ENCODE results near the gene ASB13.

The ASB13 gene

DNA sequence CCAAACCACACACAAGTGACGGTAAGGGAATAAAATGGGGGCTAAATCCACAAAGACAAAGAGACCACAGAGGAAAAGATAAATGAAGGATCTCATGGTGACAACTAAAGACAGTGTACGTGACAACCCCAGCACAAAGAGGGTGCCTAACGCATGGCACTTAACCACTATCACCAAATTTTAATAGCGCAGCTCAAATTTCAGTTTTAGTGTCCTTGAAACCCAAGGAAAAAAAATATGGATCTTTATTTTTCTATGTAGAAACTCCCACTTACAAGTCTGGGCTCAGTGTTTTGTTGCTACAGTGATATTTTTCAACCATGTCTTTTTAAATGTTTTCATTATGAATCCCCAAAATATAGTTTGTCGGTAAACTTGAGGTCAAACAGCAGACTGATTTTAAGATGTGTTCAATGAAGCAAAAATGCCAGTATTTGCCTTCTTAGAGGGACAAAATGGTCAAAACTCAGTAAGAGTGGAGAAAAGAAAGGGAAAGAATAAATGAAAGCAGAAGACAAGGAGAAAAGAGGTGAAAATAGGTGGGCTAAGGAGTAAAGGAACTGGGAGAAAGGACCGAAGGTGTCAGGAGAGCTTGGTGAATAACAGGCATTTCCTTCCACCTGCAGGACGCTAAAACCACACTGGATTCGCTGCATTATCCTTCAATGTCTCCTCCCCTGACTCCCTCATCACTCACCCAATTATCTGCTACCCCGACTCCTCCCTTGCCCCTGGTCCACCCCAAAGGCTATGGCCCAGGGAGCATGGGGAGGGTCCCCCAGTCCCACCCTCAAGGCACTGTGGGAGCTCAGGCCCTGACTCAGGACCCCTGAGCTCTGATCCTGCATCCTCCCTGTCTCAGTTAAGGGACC is 3.5 kb downstream of the ASB13 start:
- Histone ChIP-seq H3K27me3 (ENCODE audit: low read depth) (no peaks in the 10 kb centered on the region), H3K9me3 (no peaks in the 10 kb centered on the region), H3K4me1 (peaks cover 22% of the 10 kb centered on the region), H3K36me3 (replicated peaks) (no peaks in the 10 kb centered on the region), H3K4me3 (no peak overlapping the region)
- in situ Hi-C loops (cut with MboI; ENCODE audit: low sequenced_read_pairs): no loop called here
- DNase-seq (ENCODE audit: low spot score in 2 of 2): no peak

DNA sequence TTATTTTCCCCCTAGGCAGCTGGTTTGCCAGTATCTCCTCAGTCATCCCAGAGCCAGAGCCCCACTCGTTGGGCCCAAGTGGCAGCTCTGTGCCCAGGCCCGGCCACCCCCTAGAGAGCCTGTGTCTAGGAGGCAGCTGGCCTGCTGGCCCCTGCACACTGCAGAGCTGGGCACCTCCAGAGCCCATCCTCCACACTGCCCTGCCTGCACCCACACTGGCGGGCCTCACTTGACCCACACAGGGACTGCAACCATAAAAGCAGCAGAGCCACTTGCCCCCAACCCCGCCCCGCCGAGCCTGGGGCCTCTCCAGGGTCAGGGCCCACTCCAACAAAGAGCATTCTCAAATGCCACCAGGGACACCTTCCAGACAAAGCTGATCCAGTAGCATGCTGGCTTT is 5.4 kb downstream of the ASB13 start:
- Histone ChIP-seq H3K27me3 (ENCODE audit: low read depth) (no peaks in the 10 kb centered on the region), H3K4me3 (no peak overlapping the region), H3K36me3 (replicated peaks) (no peaks in the 10 kb centered on the region), H3K9me3 (no peaks in the 10 kb centered on the region), H3K4me1 (peaks cover 14% of the 10 kb centered on the region)
- in situ Hi-C loops (cut with MboI; ENCODE audit: low sequenced_read_pairs): no loop called here
- no peak for DNase-seq (ENCODE audit: low spot score in 2 of 2)

DNA sequence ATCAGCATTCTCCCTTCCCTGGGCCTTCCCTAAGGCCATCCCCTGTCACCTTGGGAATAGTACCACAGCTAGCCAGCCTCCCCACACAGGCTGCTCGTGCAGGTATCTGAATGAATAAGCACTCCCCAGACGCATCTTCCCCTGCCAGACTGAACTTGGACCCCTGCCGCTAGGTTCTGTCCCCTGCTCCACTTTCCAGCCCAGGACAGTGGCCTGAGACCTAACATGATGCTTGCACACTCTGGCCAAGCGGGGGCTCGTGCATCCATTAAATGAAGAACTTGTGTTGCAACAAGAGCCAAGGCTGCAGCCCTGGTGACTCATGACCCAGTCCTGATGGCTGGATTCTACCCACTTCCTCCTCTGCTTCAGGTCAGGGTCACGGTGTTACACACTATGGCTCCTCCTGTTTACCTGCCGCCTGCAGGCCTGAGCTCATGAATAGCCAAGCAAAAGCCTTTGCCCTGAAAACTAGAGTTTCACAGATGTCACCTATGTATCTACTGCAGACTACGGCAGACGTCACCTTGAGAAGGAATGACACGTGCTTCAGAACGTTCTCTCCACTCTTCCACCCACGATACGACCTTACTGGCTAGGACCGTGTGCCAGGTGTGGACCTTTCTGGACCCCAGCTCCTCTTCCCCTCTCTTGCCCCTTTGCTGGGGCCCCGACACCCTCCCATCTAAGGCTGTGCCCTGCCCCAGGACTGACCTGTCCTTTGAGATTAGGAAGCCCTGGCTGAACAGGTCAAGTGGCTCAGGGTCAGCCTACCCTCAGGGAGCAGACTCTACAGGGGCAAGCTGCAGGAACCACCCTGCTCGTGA is 6.5 kb downstream of the ASB13 start:
- no peaks in the 10 kb centered on the region for H3K27me3 ChIP-seq (ENCODE audit: low read depth)
- no peaks in the 10 kb centered on the region for H3K36me3 ChIP-seq (replicated peaks)
- H3K4me1 ChIP-seq: peaks cover 8% of the 10 kb centered on the region; the same call in 1 of the 2 replicates
- no peak overlapping the region for H3K4me3 ChIP-seq
- no peak for DNase-seq (ENCODE audit: low spot score in 2 of 2)
- in situ Hi-C loops (cut with MboI; ENCODE audit: low sequenced_read_pairs): no loop called here
- H3K9me3 ChIP-seq: no peaks in the 10 kb centered on the region

DNA sequence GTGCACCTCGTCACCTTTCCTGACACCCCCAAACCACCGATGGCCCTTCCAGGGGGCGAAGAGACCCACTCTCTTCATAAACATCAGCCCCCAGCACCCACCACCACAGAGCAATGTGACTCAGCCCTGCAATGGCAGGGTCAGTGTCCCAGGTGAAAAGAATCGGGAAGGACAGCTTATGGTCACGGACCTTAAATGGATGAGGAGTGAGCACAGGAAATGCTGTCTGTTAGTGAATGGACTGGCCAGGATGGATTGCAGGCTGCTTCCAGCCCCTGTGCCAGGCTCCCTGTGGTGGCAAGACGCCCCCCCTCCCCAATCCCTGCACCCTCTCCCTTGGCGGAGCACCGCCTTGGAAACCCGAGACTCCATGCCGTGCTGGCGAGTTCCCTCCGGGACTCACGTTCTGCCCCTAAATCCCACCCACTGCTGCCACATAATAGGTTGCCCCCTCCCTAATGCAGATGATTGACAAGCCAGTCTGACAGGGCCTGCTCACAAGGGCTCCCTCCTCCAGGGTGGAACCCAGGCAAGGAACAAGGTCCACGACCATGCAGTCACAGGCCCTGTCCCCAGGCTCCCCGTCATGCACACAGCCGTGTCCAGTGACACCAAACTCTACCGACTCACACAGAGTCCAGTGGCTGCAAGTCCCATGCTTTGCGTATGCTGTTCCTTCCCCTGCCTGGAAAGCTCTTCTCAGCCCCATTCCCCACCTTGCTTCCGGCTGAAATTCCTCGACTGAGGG is 7.3 kb downstream of the ASB13 start:
- Histone ChIP-seq H3K36me3 (replicated peaks) (no peaks in the 10 kb centered on the region), H3K9me3 (no peaks in the 10 kb centered on the region), H3K27me3 (ENCODE audit: low read depth) (no peaks in the 10 kb centered on the region), H3K4me3 (no peak overlapping the region), H3K4me1 (peaks cover 3% of the 10 kb centered on the region; the same call in 1 of the 2 replicates)
- in situ Hi-C loops (cut with MboI; ENCODE audit: low sequenced_read_pairs): no loop called here
- DNase-seq (ENCODE audit: low spot score in 2 of 2): no peak

GRCh38 chr10:5656737-5657579 is 9.4 kb downstream of the ASB13 start:
- no peak for DNase-seq (ENCODE audit: low spot score in 2 of 2)
- no peaks in the 10 kb centered on the region for H3K9me3 ChIP-seq
- no peaks in the 10 kb centered on the region for H3K27me3 ChIP-seq (ENCODE audit: low read depth)
- in situ Hi-C loops (cut with MboI; ENCODE audit: low sequenced_read_pairs): no loop called here
- H3K4me3 ChIP-seq: no peak overlapping the region
- H3K4me1 ChIP-seq: no peaks in the 10 kb centered on the region
- H3K36me3 ChIP-seq (replicated peaks): no peaks in the 10 kb centered on the region

- Histone ChIP-seq H3K9me3 (no peaks in the 10 kb centered on the region), H3K4me1 (no peaks in the 10 kb centered on the region), H3K4me3 (no peak overlapping the region), H3K36me3 (replicated peaks) (no peaks in the 10 kb centered on the region), H3K27me3 (ENCODE audit: low read depth) (no peaks in the 10 kb centered on the region)
- no peak for DNase-seq (ENCODE audit: low spot score in 2 of 2)
- in situ Hi-C loops (cut with MboI; ENCODE audit: low sequenced_read_pairs): no loop called here
These were observed 11.3 kb downstream of the ASB13 start for GRCh38 chr10:5655121-5655520.

DNA sequence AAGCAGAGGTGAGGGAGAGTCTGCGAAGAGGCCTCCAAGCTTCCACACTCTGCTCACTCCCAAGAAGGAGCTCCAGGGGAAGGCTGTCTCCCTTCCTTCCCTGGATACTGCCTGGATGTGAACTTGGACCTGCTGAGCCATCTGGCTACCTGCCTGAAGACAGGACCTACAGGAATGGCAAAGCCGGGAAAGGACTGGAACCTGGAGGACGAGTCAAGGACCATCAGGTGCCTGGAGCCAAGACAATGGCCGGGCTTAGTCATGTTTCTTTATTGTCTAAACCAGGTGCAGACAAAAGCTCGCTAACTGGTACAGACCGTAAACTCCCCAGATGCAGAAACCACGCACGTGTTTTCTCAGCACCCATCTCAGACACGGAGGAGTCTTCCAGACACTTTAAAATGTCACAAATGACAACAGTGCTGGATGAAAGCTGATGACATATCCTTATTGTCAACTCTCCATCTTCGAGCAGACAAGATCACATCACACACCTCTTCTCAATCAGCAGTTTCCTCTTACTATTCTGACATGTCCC is 12.1 kb downstream of the ASB13 start:
- Histone ChIP-seq H3K27me3 (ENCODE audit: low read depth) (no peaks in the 10 kb centered on the region), H3K9me3 (no peaks in the 10 kb centered on the region), H3K4me1 (no peaks in the 10 kb centered on the region), H3K36me3 (replicated peaks) (no peaks in the 10 kb centered on the region), H3K4me3 (no peak overlapping the region)
- in situ Hi-C loops (cut with MboI; ENCODE audit: low sequenced_read_pairs): no loop called here
- no peak for DNase-seq (ENCODE audit: low spot score in 2 of 2)

DNA sequence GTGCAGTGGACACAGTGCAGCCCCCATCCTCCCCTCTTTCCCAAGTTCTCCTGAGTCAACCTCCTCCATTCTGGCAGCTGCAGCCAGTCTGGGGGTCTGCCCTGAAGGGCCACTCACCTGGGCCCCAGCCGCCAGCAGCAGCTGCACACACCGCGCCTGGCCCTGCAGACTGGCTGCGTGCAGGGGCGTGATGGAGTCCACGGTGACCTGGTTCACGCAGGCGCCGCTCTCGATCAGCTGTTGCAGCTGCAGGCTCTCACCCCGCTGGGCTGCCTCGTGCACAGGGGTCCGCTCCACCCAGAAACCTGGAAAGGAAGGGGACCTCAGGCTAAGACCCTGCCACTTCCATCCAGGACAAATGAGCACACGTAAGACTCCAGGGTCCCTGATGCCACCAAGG is 13.6 kb downstream of the ASB13 start:
- Histone ChIP-seq H3K36me3 (replicated peaks) (no peaks in the 10 kb centered on the region), H3K4me3 (no peak overlapping the region), H3K9me3 (no peaks in the 10 kb centered on the region), H3K4me1 (no peaks in the 10 kb centered on the region), H3K27me3 (ENCODE audit: low read depth) (no peaks in the 10 kb centered on the region)
- in situ Hi-C loops (cut with MboI; ENCODE audit: low sequenced_read_pairs): no loop called here
- DNase-seq (ENCODE audit: low spot score in 2 of 2): no peak

DNA sequence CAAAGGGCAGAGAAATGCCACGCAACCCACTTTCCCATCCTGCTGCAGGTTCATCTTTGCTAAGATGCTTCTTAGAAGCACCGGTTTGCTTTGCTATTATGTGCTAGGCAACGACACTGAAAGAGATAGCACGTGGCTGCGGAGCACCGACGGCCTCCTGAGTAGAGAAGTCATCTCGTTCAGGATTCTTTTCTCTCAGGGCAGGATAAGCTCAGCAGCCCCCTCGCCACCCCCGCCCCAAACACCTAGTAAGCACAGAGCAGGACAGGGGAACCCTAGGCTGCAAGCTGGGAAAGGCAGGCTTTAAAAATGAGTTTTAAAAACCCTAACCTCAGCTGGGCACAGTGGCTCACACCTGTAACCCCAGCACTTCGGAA is 15.0 kb downstream of the ASB13 start:
- Histone ChIP-seq H3K4me1 (no peaks in the 10 kb centered on the region), H3K4me3 (no peak overlapping the region), H3K9me3 (no peaks in the 10 kb centered on the region), H3K27me3 (ENCODE audit: low read depth) (no peaks in the 10 kb centered on the region), H3K36me3 (replicated peaks) (no peaks in the 10 kb centered on the region)
- DNase-seq (ENCODE audit: low spot score in 2 of 2): no peak
- in situ Hi-C loops (cut with MboI; ENCODE audit: low sequenced_read_pairs): no loop called here

DNA sequence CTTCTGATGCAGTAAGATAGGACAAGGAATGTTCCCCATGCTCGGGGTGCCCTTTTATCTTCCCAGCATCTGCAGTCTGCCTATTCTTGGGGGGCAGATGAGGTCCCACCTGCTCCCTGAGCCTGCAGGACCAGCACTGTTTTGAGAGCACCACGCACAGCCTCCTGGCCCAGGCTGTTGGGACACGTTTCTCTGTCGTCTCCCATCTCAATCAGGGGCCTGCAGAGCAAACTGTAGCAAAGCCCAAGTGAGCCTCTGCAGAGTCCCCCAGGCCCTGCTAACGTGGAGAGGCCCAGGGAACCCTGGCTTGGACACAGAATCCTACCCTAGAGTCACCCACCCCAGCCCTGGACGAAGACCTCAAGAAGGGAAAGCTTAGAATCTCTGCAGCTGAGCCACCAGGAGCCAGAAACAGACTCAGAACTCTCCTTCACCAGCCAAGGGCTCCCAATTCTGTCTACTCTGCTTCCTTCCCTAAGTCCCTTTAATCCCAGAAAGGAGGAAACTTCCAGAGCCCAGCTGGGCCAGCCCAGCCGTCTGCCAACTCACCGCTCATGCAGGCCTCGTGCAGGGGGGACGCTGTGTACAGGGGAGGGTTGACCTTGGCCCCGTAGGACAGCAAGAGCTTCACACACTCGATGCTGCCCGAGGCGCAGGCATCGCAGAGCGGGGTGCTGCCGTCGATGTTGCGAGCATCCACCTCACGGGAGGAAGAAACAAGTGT is 15.6 kb downstream of the ASB13 start:
- DNase-seq (ENCODE audit: low spot score in 2 of 2): no peak
- Histone ChIP-seq H3K9me3 (no peaks in the 10 kb centered on the region), H3K4me1 (no peaks in the 10 kb centered on the region), H3K36me3 (replicated peaks) (no peaks in the 10 kb centered on the region), H3K4me3 (no peak overlapping the region), H3K27me3 (ENCODE audit: low read depth) (no peaks in the 10 kb centered on the region)
- in situ Hi-C loops (cut with MboI; ENCODE audit: low sequenced_read_pairs): no loop called here

DNA sequence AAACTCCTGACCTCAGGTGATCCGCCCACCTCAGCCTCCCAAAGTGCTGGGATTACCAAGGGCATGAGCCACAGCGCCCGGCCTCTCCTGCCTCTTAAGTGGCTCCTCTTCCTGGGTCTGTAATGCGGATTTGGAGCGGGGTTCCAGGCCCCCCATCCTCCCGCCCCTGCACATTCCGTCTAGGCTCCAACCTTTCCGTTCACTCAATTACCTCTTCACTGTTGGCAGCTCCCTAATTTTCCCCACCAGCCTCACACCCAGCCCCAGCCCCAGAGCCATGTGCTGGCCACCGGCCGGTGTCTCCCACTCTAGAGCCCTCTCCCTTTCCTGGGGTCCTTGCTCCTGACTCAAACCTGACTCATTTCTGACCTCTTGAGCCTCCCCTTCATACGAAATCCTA is 16.6 kb downstream of the ASB13 start:
- H3K36me3 ChIP-seq (replicated peaks): 0 out of 2 replicates have a peak, but pooled peaks cover under 1% of the 10 kb centered on the region
- no peak overlapping the region for H3K4me3 ChIP-seq
- in situ Hi-C loops (cut with MboI; ENCODE audit: low sequenced_read_pairs): no loop called here
- no peak for DNase-seq (ENCODE audit: low spot score in 2 of 2)
- no peaks in the 10 kb centered on the region for H3K4me1 ChIP-seq
- H3K9me3 ChIP-seq: no peaks in the 10 kb centered on the region
- H3K27me3 ChIP-seq (ENCODE audit: low read depth): no peaks in the 10 kb centered on the region

Measured in HAP-1 (cell line).